ENCODE measurements around the gene CST2. TPM values are rescaled to one million over a fixed set of nuclear protein-coding genes. Genes with fewer than 3 reads are reported as not detected.
"Not testable (repeated sequence)": the region's sequence is repeated elsewhere in the genome, so short reads cannot be mapped to it uniquely, and the experiment has no call there.

The CST2 gene
- total RNA-seq, 2 donors from 2014 or later: not detected

DNA sequence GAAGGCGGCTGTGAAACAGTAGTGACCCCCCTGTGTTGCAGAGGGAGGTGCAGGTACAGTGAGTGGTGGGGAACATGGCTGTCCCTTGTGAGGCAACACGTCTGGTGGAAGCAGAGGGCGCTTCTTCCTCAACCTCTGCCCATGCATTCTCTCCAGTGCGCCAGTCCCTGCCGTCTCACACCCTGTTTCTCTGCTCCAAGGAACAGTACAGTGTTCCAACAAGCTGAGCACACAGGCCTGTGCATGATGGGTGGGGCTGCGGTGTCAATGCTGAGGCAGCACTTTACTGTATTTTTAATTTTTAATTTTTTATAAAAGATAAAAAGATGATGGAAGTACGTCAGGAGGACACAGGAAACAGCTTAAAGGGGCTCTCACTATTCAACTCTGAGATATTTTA, 32.5 kb downstream of the CST2 start:
- no peaks in the 10 kb centered on the region for H3K36me3 Mint-ChIP-seq (ENCODE audit: low read depth)
- no peak overlapping the region for H3K4me3 Mint-ChIP-seq
- H3K27ac Mint-ChIP-seq: no peak overlapping the region
- DNase-seq (no peak), ATAC-seq (no peak)
- peaks cover 8% of the 10 kb centered on the region for H3K27me3 Mint-ChIP-seq
- no peaks in the 10 kb centered on the region for H3K9me3 ChIP-seq (ENCODE audit: control insufficient read depth, low read length, poor library complexity, severe bottlenecking)
- no peaks in the 10 kb centered on the region for H3K4me1 Mint-ChIP-seq

DNA sequence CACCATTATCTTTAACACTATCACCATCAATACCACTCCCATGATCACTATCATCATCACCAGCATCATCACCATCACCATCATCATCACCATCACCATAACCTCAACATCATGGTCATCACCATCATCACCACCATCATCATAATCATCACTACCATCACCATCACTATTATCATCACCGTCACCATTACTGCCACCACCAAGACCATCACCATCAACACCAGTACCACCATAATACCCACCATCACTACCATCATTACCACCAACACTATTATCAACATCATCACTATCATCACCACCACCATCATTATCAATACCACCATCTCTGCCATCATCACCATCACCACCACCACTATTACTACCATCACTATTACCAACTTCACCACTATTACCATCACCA, 43.1 kb downstream of the CST2 start:
- H3K4me3 Mint-ChIP-seq: no peak overlapping the region
- no peaks in the 10 kb centered on the region for H3K27me3 Mint-ChIP-seq
- no peak for DNase-seq
- no peaks in the 10 kb centered on the region for H3K36me3 Mint-ChIP-seq (ENCODE audit: low read depth)
- peaks cover 2% of the 10 kb centered on the region for H3K9me3 ChIP-seq (ENCODE audit: control insufficient read depth, low read length, poor library complexity, severe bottlenecking)
- ATAC-seq: no peak
- H3K27ac Mint-ChIP-seq: no peak overlapping the region
- no peaks in the 10 kb centered on the region for H3K4me1 Mint-ChIP-seq

DNA sequence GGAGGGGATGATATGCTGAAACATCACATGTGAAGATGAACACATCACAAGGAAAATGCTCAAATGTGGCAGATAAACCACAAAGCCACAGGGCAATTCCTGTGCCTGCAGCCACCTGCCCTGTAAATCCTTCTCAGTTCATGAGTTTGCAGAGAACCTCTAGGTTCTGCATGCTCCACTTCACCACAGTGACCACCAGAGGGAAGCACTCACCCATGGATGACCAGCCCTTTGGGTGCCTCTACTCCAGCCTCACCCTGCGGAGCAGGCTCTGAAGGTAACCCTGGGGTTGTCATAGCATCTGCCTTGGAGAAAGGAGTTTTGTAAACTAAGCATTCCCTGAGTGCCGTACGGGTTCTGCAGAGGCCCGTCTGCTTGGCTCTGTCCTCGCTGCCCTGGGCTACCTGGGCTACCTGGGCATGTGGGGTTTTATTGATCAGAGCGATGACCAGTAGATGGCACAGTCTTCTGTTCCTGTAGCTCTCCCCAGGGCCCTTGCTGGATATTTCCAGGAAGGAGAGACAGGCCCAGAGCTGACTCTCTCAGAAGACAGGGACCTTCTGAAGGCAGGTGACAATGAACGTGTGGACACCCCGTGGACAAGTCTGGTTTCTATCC, 44.1 kb downstream of the CST2 start:
- Mint-ChIP-seq H3K27me3 (no peaks in the 10 kb centered on the region), H3K27ac (no peak overlapping the region), H3K4me1 (no peaks in the 10 kb centered on the region), H3K4me3 (no peak overlapping the region), H3K36me3 (ENCODE audit: low read depth) (no peaks in the 10 kb centered on the region)
- H3K9me3 ChIP-seq (ENCODE audit: control insufficient read depth, low read length, poor library complexity, severe bottlenecking): peaks cover 2% of the 10 kb centered on the region
- ATAC-seq (peak; percentile 28), DNase-seq (no peak)

DNA sequence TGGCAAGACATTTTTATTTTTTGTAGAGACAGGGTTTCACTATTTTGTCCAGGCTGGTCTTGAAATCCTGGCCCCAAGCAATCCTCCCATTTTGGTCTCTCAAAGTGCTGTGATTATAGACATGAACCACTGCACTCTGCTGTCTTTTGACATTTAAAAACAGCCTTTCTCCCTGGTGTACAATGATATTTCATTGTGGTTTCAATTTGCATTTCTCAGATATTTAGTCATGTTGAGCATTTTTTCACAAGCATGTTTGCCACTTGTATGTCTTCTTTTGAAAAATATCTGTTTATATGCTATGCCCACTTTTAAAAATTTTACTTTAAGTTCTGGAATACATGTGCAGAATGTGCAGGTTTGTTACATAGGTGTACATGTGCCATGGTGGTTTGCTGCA, 47.9 kb downstream of the CST2 start:
- H3K27ac Mint-ChIP-seq; H3K9me3 ChIP-seq (ENCODE audit: control insufficient read depth, low read length, poor library complexity, severe bottlenecking); H3K27me3 Mint-ChIP-seq; H3K4me1 Mint-ChIP-seq; DNase-seq; H3K36me3 Mint-ChIP-seq (ENCODE audit: low read depth); ATAC-seq; H3K4me3 Mint-ChIP-seq: not testable (repeated sequence)

DNA sequence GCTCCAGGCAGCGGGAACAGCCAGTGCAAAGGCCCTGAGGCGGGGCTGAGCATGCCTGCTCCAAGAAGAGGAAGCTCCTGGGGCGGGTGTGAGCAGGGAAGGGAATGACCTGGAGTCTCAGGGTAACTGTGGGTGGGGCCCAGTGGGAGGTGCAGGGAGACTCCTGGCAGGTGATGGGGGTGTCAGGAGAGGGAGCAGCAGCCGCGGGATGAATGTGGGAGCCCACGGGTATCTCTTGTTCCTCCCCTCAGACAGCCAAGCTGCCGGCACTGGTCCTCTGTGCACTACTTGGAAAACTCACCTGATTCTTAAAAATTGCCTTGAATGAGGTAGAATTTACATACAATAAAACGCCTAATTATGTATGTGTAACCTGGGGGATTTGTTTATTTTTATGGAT, 49.1 kb downstream of the CST2 start:
- ATAC-seq; DNase-seq; H3K9me3 ChIP-seq (ENCODE audit: control insufficient read depth, low read length, poor library complexity, severe bottlenecking); H3K4me3 Mint-ChIP-seq; H3K27ac Mint-ChIP-seq; H3K36me3 Mint-ChIP-seq (ENCODE audit: low read depth); H3K4me1 Mint-ChIP-seq: not testable (repeated sequence)
- peaks cover 12% of the 10 kb centered on the region for H3K27me3 Mint-ChIP-seq

DNA sequence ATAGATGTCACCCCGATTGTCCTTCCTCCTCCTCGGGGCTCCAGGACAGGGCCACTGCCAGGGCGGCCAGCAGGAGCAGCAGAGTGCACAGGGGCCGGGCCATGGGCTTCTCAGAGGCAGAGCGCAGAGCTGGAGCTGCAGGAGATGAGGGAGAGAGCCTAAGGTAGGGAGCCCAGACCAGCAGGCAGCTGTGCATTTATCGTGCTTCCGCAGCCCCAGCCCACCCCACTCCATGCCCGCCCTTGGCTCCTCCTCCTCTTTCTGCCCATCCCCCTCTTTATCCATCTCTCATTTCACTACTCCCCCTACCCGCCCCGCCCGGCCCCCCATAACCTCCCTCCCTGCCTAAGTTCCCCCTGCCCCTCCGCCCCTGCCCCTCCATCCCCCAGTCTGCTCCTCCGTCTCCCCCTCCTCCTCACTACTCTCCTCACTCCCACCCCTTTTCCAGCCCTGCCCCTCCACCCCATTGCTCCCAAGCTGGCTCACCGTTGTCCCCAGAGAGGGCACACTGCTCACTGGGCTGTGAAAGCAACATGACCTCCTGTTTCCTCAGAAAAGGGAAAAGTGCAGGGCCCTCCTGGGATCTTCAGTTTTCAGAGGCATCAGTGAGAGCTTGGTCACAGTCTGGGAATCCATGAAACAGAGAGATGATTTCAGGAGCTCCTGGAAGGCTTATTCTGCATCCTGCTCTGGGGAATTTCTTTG, 50.3 kb downstream of the CST2 start:
- DNase-seq (no peak), ATAC-seq (no peak)
- Mint-ChIP-seq H3K27ac (no peak overlapping the region), H3K36me3 (ENCODE audit: low read depth) (no peaks in the 10 kb centered on the region), H3K4me3 (no peak overlapping the region), H3K27me3 (peaks cover 13% of the 10 kb centered on the region), H3K4me1 (no peaks in the 10 kb centered on the region)
- no peaks in the 10 kb centered on the region for H3K9me3 ChIP-seq (ENCODE audit: control insufficient read depth, low read length, poor library complexity, severe bottlenecking)

DNA sequence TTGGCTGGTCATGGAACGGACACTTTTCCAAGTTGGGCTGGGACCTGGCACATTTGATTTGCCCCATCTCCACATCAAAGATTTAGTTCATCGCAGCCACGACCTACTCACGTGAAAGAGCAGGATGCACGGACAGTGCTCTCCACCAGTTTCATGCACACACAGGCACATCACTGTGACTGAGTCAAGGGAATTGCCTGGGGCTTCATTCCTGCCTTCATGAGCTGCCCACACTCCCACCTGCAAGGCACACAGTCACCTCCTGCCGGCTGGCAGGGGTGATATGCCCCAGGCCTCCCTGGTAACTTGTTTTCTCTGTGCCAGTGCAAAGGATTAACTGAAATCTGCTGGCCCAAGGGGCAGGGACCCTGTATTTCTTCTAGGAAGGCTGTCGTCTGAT, 52.4 kb downstream of the CST2 start:
- no peaks in the 10 kb centered on the region for H3K36me3 Mint-ChIP-seq (ENCODE audit: low read depth)
- no peaks in the 10 kb centered on the region for H3K4me1 Mint-ChIP-seq
- ATAC-seq (no peak), DNase-seq (no peak)
- no peak overlapping the region for H3K27ac Mint-ChIP-seq
- H3K27me3 Mint-ChIP-seq: peaks cover 18% of the 10 kb centered on the region
- no peaks in the 10 kb centered on the region for H3K9me3 ChIP-seq (ENCODE audit: control insufficient read depth, low read length, poor library complexity, severe bottlenecking)
- H3K4me3 Mint-ChIP-seq: no peak overlapping the region

Other genes with a start within 250 kb of the CST2 start
- not detected for gene CST9, start 220.8 kb downstream of the CST2 start, total RNA-seq
- 10 to 100 TPM; 29.5 to 87.5 TPM for gene CST3, start 188.8 kb downstream of the CST2 start, total RNA-seq
- gene CST4, start 137.7 kb downstream of the CST2 start, total RNA-seq: not detected
- not detected for gene CST1, start 75.8 kb downstream of the CST2 start, total RNA-seq
- not detected for gene CST5, start 53.0 kb upstream of the CST2 start, total RNA-seq
- gene GGTLC1, start 162.1 kb upstream of the CST2 start, total RNA-seq: not detected

Measured in T-helper 17 cell (primary cell).